Motor neuron (in vitro differentiated cells): ENCODE data around the gene SMC4. TPM values are rescaled to one million over a fixed set of nuclear protein-coding genes. Genes with fewer than 3 reads are reported as not detected.
A peak's percentile ranks its signal among the peaks of the same experiment; 100 is the strongest.
"Not testable (repeated sequence)": the region's sequence is repeated elsewhere in the genome, so short reads cannot be mapped to it uniquely, and the experiment has no call there.

Source experiments
- ATAC-seq, 8 experiments: fragments of 200-7000 bp; cut with Tn5 transposase; replicated peaks in 6 of 8; 2 replicates each; pipeline ENCODE4 v1.8.0; 2021; ENCODE audit warnings: mild to moderate bottlenecking in 8 of 8, moderate library complexity in 8 of 8
- H3K27ac ChIP-seq, 2 donors: fragments of 250-450 bp; sonication (Bioruptor Pico); 2 replicates each; pipeline ENCODE4 v1.9.0; 2021; ENCODE audit warnings: antibody characterized with exemption in 2 of 2, mild to moderate bottlenecking in 2 of 2, moderate library complexity in 1 of 2
- H3K4me1 ChIP-seq, 2 donors: fragments of 250-450 bp; sonication (Bioruptor Pico); replicated peaks in 1 of 2; 2 replicates each; pipeline ENCODE4 v1.6.1; 2021; ENCODE audit warnings: antibody characterized with exemption in 2 of 2, mild to moderate bottlenecking in 2 of 2, moderate library complexity in 1 of 2
- H3K4me3 ChIP-seq, 5 donors: fragments of 250-450 bp; sonication (Bioruptor Pico); 2 replicates each; pipeline ENCODE4 v1.9.0; 2021; ENCODE audit warnings: antibody characterized with exemption in 5 of 5, mild to moderate bottlenecking in 5 of 5, moderate library complexity in 4 of 5
- WGBS, 10 experiments: fragments of 450-650 bp; shearing (Covaris generic); methylation state at CpG; one replicate each; pipeline ENCODE4 v1.0.0; 2022; 5-methylcytosine and 5-hydroxymethylcytosine counted together
- in situ Hi-C, 9 experiments: fragments of 400-800 bp; cut with MboI; loops; one replicate each; pipeline ENCODE4 v1.15.0; 2021; ENCODE audit warnings: low sequenced_read_pairs in 9 of 9, low pct_unique_long_range_greater_than_20kb in 2 of 9; ENCODE audit not compliant: unreplicated experiment in 9 of 9
- total RNA-seq, 8 experiments: library from RNA; unstranded; fragments of 300-600 nt; gene quantifications; 2 replicates each; pipeline versions ENCODE4 v1.2.3 to v1.2.4, GENCODE V29; 2022

Gene SMC4
- total RNA-seq, 8 experiments from 2014 or later: 6.8 to 106 (median 11.2) TPM

- Histone ChIP-seq H3K27ac (no peak overlapping the region), H3K4me1 (no peaks in the 10 kb centered on the region), H3K4me3 (no peak overlapping the region)
- ATAC-seq: no peak
- in situ Hi-C loops: no loop called here
- WGBS, 10 experiments: 71 to 100% (median 88%) methylated on average over 1 of the region's 1 CpG; no CpG with 5 or more reads in 2 of the 10 experiments
These were observed 36.3 kb downstream of the SMC4 start for GRCh38 chr3:160435747-160436146.

DNA sequence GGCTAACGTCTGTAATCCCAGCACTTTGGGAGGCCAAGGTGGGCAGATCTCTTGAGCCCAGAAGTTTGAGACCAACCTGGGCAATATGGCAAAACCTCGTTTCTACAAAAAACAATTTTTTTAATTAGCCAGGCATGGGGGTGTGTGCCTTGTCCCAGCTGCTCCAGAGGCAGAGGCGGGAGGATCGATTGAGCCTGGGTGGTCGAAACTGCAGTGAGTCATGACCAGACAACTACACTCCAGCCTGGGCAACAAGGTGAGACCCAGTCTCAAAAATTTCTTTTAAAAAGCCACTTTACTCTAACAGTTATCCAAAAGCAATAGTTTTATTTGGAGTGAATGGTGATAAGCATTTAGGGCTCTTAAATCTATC is 37.6 kb downstream of the SMC4 start:
- Histone ChIP-seq H3K4me1 (no peaks in the 10 kb centered on the region), H3K27ac (no peak overlapping the region), H3K4me3 (no peak overlapping the region)
- WGBS, 10 experiments: 25 to 100% (median 79%) methylated on average over 1 to 5 of the region's 5 CpGs; no CpG with 5 or more reads in 1 of the 10 experiments
- in situ Hi-C loops: no loop called here
- ATAC-seq: no peak

- Histone ChIP-seq H3K4me1 (no peaks in the 10 kb centered on the region), H3K27ac (no peak overlapping the region), H3K4me3 (no peak overlapping the region)
- in situ Hi-C loops: no loop called here
- 96 to 100% (median 100%) methylated on average over 1 to 7 of the region's 7 CpGs for WGBS, 10 experiments
- ATAC-seq: no peak
These were observed 41.2 kb downstream of the SMC4 start for GRCh38 chr3:160440687-160441086.

- in situ Hi-C loops: no loop called here
- ATAC-seq: no peak
- WGBS, 10 experiments: 67 to 100% (median 83%) methylated on average over 1 of the region's 1 CpG; no CpG with 5 or more reads in 7 of the 10 experiments
- Histone ChIP-seq H3K4me3 (no peak overlapping the region), H3K4me1 (no peaks in the 10 kb centered on the region), H3K27ac (no peak overlapping the region)
These were observed 45.0 kb downstream of the SMC4 start for GRCh38 chr3:160444411-160444810.

GRCh38 chr3:160445854-160446253 is 46.4 kb downstream of the SMC4 start:
- in situ Hi-C loops: no loop called here
- H3K4me1 ChIP-seq: no peaks in the 10 kb centered on the region
- no peak for ATAC-seq
- 83 to 100% (median 100%) methylated on average over 1 of the region's 1 CpG; no CpG with 5 or more reads in 5 of the 10 experiments for WGBS, 10 experiments
- no peak overlapping the region for H3K27ac ChIP-seq
- no peak overlapping the region for H3K4me3 ChIP-seq

- in situ Hi-C loops: no loop called here
These were observed 47.1 kb downstream of the SMC4 start for GRCh38 chr3:160446522-160447056.

GRCh38 chr3:160447544-160447943 is 48.1 kb downstream of the SMC4 start:
- in situ Hi-C loops: no loop called here
- ATAC-seq: no peak
- H3K4me1 ChIP-seq: no peaks in the 10 kb centered on the region
- WGBS, 10 experiments: 13 to 100% (median 35%) methylated on average over 1 to 3 of the region's 3 CpGs; no CpG with 5 or more reads in 1 of the 10 experiments
- no peak overlapping the region for H3K27ac ChIP-seq
- H3K4me3 ChIP-seq: peak overlapping the region in 1 of 5 donors; percentile 63

More at GRCh38 chr3:160446522-160447056, 47.1 kb downstream of the SMC4 start:
- H3K4me3 ChIP-seq: no peak overlapping the region
- no peak for ATAC-seq
- 90 to 100% (median 97%) methylated on average over 1 to 9 of the region's 13 CpGs; no CpG with 5 or more reads in 2 of the 10 experiments for WGBS, 10 experiments
- H3K4me1 ChIP-seq: no peaks in the 10 kb centered on the region
- no peak overlapping the region for H3K27ac ChIP-seq

- peak in 7 of 8 experiments; percentile 58 to 69 (median 66) for ATAC-seq
- H3K4me3 ChIP-seq: peak overlapping the region; percentile 40 to 66 (median 51)
- H3K4me1 ChIP-seq: no peaks in the 10 kb centered on the region
- in situ Hi-C loops: no loop called here
- H3K27ac ChIP-seq: peak overlapping the region; percentile 44 to 68
- WGBS, 10 experiments: 0 to 9% (median 1%) methylated on average over 2 to 9 of the region's 26 CpGs
These were observed 49.6 kb downstream of the SMC4 start for GRCh38 chr3:160448845-160449635.

GRCh38 chr3:160449636-160450598 is 50.5 kb downstream of the SMC4 start, which contains the start of gene TRIM59:
Gene TRIM59 (minus strand): TSS chr3:160449786. CDS start chr3:160439183, 10,603 bp downstream.
- H3K4me3 ChIP-seq: peak within 1 kb of the TSS; percentile 40 to 66 (median 51)
- in situ Hi-C loops: no loop called here
- 0 to 44% (median 12%) methylated on average over 1 to 20 of the region's 71 CpGs; no CpG with 5 or more reads in 2 of the 10 experiments for WGBS, 10 experiments
- peak within 1 kb of the TSS; percentile 72 to 82 for H3K27ac ChIP-seq
- peak; percentile 90 to 95 (median 92) for ATAC-seq
- H3K4me1 ChIP-seq: no peaks in the 10 kb centered on the region

DNA sequence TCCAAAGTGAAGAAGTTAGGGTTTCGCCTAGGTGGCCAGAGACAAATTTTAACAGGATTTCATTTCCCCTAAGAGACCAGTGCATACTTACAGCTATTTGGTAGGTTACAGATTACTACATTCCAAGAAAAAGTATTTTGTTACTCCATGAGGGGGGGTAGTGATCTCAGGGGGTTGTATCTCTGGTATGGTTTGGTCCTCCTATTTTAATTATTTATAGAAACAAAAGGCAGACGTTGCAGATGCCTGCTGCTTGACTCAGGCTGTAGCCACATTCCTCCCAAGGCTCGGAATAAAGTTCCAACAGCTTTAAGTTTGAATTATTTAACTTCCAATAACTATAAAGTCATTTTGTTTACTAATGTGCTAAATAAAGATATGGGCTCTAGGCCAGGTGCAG is 51.4 kb downstream of the SMC4 start:
- Histone ChIP-seq H3K4me1 (no peaks in the 10 kb centered on the region), H3K27ac (no peak overlapping the region), H3K4me3 (no peak overlapping the region)
- ATAC-seq: no peak
- 21 to 100% (median 60%) methylated on average over 1 to 3 of the region's 3 CpGs; no CpG with 5 or more reads in 2 of the 10 experiments for WGBS, 10 experiments
- in situ Hi-C loops: no loop called here

DNA sequence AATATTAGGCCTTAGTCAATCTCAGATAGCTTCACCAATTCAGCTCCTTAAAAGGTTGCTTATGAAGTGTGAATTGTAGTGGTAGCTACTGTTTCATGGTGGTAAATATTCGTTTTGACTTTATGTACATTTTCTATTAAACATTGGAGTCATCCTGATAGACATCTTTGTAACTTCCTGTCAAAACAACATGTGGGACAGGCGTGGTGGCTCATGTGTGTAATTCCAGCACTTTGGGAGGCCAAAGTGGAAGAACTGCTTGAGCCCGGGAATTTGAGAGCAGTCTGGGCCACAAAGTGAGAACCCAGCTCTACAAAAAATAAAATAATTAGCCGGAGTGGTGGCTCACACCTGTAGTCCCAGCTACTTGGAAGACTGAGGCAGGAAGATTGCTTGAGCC is 52.2 kb downstream of the SMC4 start:
- WGBS, 10 experiments: 0 to 100% (median 84%) methylated on average over 1 to 4 of the region's 4 CpGs; no CpG with 5 or more reads in 2 of the 10 experiments
- no peak for ATAC-seq
- H3K4me3 ChIP-seq: no peak overlapping the region
- in situ Hi-C loops: no loop called here
- H3K27ac ChIP-seq: no peak overlapping the region
- no peaks in the 10 kb centered on the region for H3K4me1 ChIP-seq

DNA sequence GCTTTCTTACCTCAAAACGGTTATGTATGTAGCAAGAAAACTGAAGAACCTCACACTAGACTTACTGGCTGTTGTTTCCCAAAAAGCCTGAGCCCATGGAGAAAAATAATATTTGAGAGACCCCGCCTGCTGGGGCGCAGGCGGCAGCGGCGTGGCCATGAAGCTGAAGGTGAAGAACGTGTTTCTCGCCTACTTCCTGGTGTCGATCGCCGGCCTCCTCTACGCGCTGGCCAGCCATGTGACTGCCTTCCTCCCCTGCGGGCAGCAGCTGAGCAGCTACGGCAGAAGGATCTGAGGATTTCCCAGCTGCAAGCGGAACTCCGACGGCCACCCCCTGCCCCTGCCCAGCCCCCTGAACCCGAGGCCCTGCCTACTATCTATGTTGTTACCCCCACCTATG is 52.8 kb downstream of the SMC4 start:
- ATAC-seq, H3K4me1 ChIP-seq, in situ Hi-C loops, H3K27ac ChIP-seq, H3K4me3 ChIP-seq: not testable (repeated sequence)
- 88 to 100% (median 98%) methylated on average over 1 to 14 of the region's 19 CpGs; no CpG with 5 or more reads in 3 of the 10 experiments for WGBS, 10 experiments
